MCF 10A (cell line): ENCODE results near the gene TBX2. TPM values are rescaled to one million over a fixed set of nuclear protein-coding genes. Genes with fewer than 3 reads are reported as not detected.
A peak's percentile ranks its signal among the peaks of the same experiment; 100 is the strongest.
"Not testable (repeated sequence)": the region's sequence is repeated elsewhere in the genome, so short reads cannot be mapped to it uniquely, and the experiment has no call there.

Experiments
- BruUV-seq: library from RNA; stranded (reverse); fragments of 400-500 nt; replicated peaks from 2 replicates; lab custom pipeline; 2021; lab: Mats Ljungman, UMichigan
- CTCF ChIA-PET: fragments of 300-600 bp; sonication (Branson Sonifier 250); formaldehyde crosslinking; extraction: SDS; loops from one replicate; lab custom pipeline; 2021; ENCODE audit warnings: antibody characterized with exemption, inconsistent platforms; lab: Yijun Ruan, JAX
- POLR2A ChIA-PET: fragments of 300-600, 350-650 bp; sonication (Branson Sonifier 250); formaldehyde crosslinking; extraction: SDS; loops from one replicate; lab custom pipeline; 2020; ENCODE audit warnings: antibody characterized with exemption, inconsistent platforms; lab: Yijun Ruan, JAX
- DNase-seq: peaks from one replicate; pipeline ENCODE4 v3.0.0-alpha.2; 2018; ENCODE audit not compliant: unreplicated experiment
- H3K27ac Mint-ChIP-seq: one replicate; pipeline ENCODE4 v1.8.0; 2022; ENCODE audit warnings: mild to moderate bottlenecking, low read depth, mixed read lengths; ENCODE audit not compliant: unreplicated experiment
- H3K27me3 Mint-ChIP-seq: one replicate; pipeline ENCODE4 v1.8.0; 2022; ENCODE audit warnings: mixed read lengths; ENCODE audit not compliant: insufficient read depth, unreplicated experiment
- H3K36me3 Mint-ChIP-seq: one replicate; pipeline ENCODE4 v1.8.0; 2022; ENCODE audit warnings: mild to moderate bottlenecking, moderate library complexity, mixed read lengths; ENCODE audit not compliant: insufficient read depth, unreplicated experiment
- H3K4me1 Mint-ChIP-seq: one replicate; pipeline ENCODE4 v1.8.0; 2022; ENCODE audit warnings: mixed read lengths; ENCODE audit not compliant: insufficient read depth, unreplicated experiment
- H3K4me3 Mint-ChIP-seq: one replicate; pipeline ENCODE4 v1.8.0; 2022; ENCODE audit warnings: mild to moderate bottlenecking, moderate library complexity, mixed read lengths; ENCODE audit not compliant: unreplicated experiment
- H3K9me3 Mint-ChIP-seq: one replicate; pipeline ENCODE4 v1.8.0; 2022; ENCODE audit warnings: mixed read lengths; ENCODE audit not compliant: unreplicated experiment
- CTCF ChIP-seq: fragments of 200-600 bp; IDR thresholded peaks from one replicate; pipeline ENCODE4 v1.8.0; 2022; ENCODE audit warnings: antibody characterized with exemption, mild to moderate bottlenecking; ENCODE audit not compliant: unreplicated experiment
- intact Hi-C: fragments of 100-400 bp; cut with micrococcal nuclease; formaldehyde crosslinking; loops from 2 replicates; pipeline ENCODE4 v1.14.1; 2022
- total RNA-seq: library from RNA; stranded (reverse); gene quantifications from 2 replicates; pipeline ENCODE4 v1.2.3, GENCODE V29; 2022

TBX2 gene
- total RNA-seq, 1 experiment from 2014 or later, result 1.5 TPM

GRCh38 chr17:61431594-61432311 lies 32.1 kb downstream of the TBX2 start:
- intact Hi-C loops, result no loop called here
- Mint-ChIP-seq H3K27ac (no peak overlapping the region), H3K36me3 (no peaks in the 10 kb centered on the region), H3K9me3 (peaks cover 14% of the 10 kb centered on the region), H3K27me3 (no peaks in the 10 kb centered on the region), H3K4me1 (peaks cover 5% of the 10 kb centered on the region), H3K4me3 (no peak overlapping the region)
- peak; percentile 39 for DNase-seq
- ChIA-PET POLR2A (no interaction called here), CTCF (no interaction called here)
- BruUV-seq, result no TSS peak
- no peak for TF ChIP-seq CTCF

GRCh38 chr17:61436273-61436672 lies 36.6 kb downstream of the TBX2 start:
- no peak overlapping the region for H3K4me3 Mint-ChIP-seq

GRCh38 chr17:61436995-61437704 lies 37.5 kb downstream of the TBX2 start:
- Mint-ChIP-seq H3K9me3 (peaks cover 23% of the 10 kb centered on the region), H3K36me3 (peaks cover 6% of the 10 kb centered on the region), H3K4me1 (no peaks in the 10 kb centered on the region), H3K4me3 (no peak overlapping the region), H3K27me3 (no peaks in the 10 kb centered on the region), H3K27ac (no peak overlapping the region)
- BruUV-seq, result no TSS peak
- intact Hi-C loops, result no loop called here
- POLR2A ChIA-PET, result interaction anchor here (0.7 kb wide), 3 partner anchors 60 to 732 kb away, joined by 3 to 5 read pairs (median 4); no protein-coding TSS in a partner anchor
- no peak for TF ChIP-seq CTCF
- CTCF ChIA-PET, result interaction anchor here (0.7 to 1.0 kb wide), 2 partner anchors 137 to 442 kb away, joined by 3 read pairs; no protein-coding TSS in a partner anchor
- DNase-seq, result no peak

More at GRCh38 chr17:61436273-61436672, 36.6 kb downstream of the TBX2 start:
- ChIA-PET CTCF (interaction anchor here (0.5 kb wide), 1 partner anchor 10 kb away, joined by 4 read pairs; no protein-coding TSS in a partner anchor), POLR2A (no interaction called here)
- Mint-ChIP-seq H3K9me3 (peaks cover 23% of the 10 kb centered on the region), H3K27me3 (no peaks in the 10 kb centered on the region), H3K4me1 (peaks cover 5% of the 10 kb centered on the region), H3K27ac (no peak overlapping the region), H3K36me3 (peaks cover 6% of the 10 kb centered on the region)
- BruUV-seq, result no TSS peak
- intact Hi-C loops, result no loop called here
- DNase-seq, result no peak
- TF ChIP-seq CTCF, result no peak

GRCh38 chr17:61440697-61441096 lies 41.1 kb downstream of the TBX2 start:
- Mint-ChIP-seq H3K4me3 (no peak overlapping the region), H3K27me3 (no peaks in the 10 kb centered on the region), H3K4me1 (no peaks in the 10 kb centered on the region), H3K27ac (no peak overlapping the region), H3K36me3 (peaks cover 6% of the 10 kb centered on the region), H3K9me3 (peaks cover 10% of the 10 kb centered on the region)
- BruUV-seq, result no TSS peak
- no peak for TF ChIP-seq CTCF
- CTCF ChIA-PET, result no interaction called here
- POLR2A ChIA-PET, result no interaction called here
- intact Hi-C loops, result no loop called here
- DNase-seq, result no peak

GRCh38 chr17:61441507-61441906 lies 41.9 kb downstream of the TBX2 start:
- DNase-seq, intact Hi-C loops, BruUV-seq, H3K27ac Mint-ChIP-seq, H3K36me3 Mint-ChIP-seq, H3K4me1 Mint-ChIP-seq, H3K27me3 Mint-ChIP-seq, H3K4me3 Mint-ChIP-seq: not testable (repeated sequence)
- peaks cover 10% of the 10 kb centered on the region for H3K9me3 Mint-ChIP-seq
- POLR2A ChIA-PET, result interaction anchor here (0.6 kb wide), 1 partner anchor 53 kb away, joined by 3 read pairs; no protein-coding TSS in a partner anchor
- CTCF ChIA-PET, result interaction anchor here (0.6 kb wide), 1 partner anchor 109 kb away, joined by 3 read pairs; no protein-coding TSS in a partner anchor
